NCI-H1930 (cell line): ENCODE results near the gene KCNC3.

Experiments
- DNase-seq, 2 experiments: peaks; one replicate each; lab custom pipeline; 2025; lab: John Stamatoyannopoulos, UW

Gene KCNC3

GRCh38 chr19:50327461-50328223, 1.5 kb downstream of the KCNC3 start:
- DNase-seq, result no peak

- DNase-seq, result no peak
These were observed 2.2 kb downstream of the KCNC3 start for GRCh38 chr19:50327013-50327412.

GRCh38 chr19:50326101-50326664, 3.0 kb downstream of the KCNC3 start:
- no peak for DNase-seq

- peak; percentile 93 to 95 for DNase-seq
These were observed 3.7 kb downstream of the KCNC3 start for GRCh38 chr19:50325310-50326100.

- DNase-seq, result no peak
These were observed 4.8 kb downstream of the KCNC3 start for GRCh38 chr19:50324331-50324730.

- no peak for DNase-seq
These were observed 5.4 kb downstream of the KCNC3 start for GRCh38 chr19:50323782-50324133.

GRCh38 chr19:50322931-50323781, 6.0 kb downstream of the KCNC3 start:
- no peak for DNase-seq

- no peak for DNase-seq
These were observed 6.9 kb downstream of the KCNC3 start for GRCh38 chr19:50322234-50322633.

GRCh38 chr19:50321831-50322230, 7.3 kb downstream of the KCNC3 start:
- no peak for DNase-seq

GRCh38 chr19:50320596-50320995, 8.6 kb downstream of the KCNC3 start:
- DNase-seq, result no peak

GRCh38 chr19:50320051-50320450, 9.1 kb downstream of the KCNC3 start:
- DNase-seq, result no peak

- no peak for DNase-seq
These were observed 10.0 kb downstream of the KCNC3 start for GRCh38 chr19:50319156-50319555.

- DNase-seq, result no peak
These were observed 10.7 kb downstream of the KCNC3 start for GRCh38 chr19:50318438-50318837.

- DNase-seq, result no peak
These were observed 12.1 kb downstream of the KCNC3 start for GRCh38 chr19:50317115-50317514.

- DNase-seq, result peak; percentile 73 to 77
These were observed 13.3 kb downstream of the KCNC3 start for GRCh38 chr19:50315773-50316448.

- DNase-seq, result peak; percentile 58 to 67
These were observed 14.2 kb downstream of the KCNC3 start for GRCh38 chr19:50314724-50315708.

GRCh38 chr19:50313812-50314536, 15.2 kb downstream of the KCNC3 start:
- peak; percentile 81 to 84 for DNase-seq

- peak in 1 of 2 experiments; percentile 33 for DNase-seq
These were observed 16.0 kb downstream of the KCNC3 start for GRCh38 chr19:50312967-50313811.
